ENCODE measurements around the gene CIAO3. TPM values are rescaled to one million over a fixed set of nuclear protein-coding genes. Genes with fewer than 3 reads are reported as not detected.

The CIAO3 gene
- total and polyA plus RNA-seq, 10 of the 15 experiments (the other 5 are each of a cell fraction or from before 2014, with no cell fraction given), result 1.4 to 37.5 (median 30.8) TPM

DNA sequence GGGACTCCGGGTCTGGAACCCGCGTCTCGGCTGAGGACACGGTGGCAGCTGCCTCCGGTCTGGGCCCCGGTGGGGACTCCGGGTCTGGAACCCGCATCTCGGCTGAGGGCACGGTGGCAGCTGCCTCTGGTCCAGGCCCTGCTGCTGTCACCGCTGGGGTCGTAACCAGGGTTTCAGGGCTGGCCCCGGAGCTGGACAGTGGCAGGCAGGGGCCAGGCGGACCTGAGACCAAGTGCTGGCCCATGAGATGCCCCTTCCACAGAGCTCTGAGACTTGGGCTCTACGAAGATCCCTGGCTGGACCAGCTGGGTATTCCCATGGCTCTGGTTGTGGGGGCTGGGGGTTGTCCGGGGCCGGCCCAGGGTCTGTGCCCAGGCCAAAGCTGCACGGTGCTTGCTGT, 43.6 kb upstream of the CIAO3 start:
- peaks cover 21% of the 10 kb centered on the region for H3K79me2 ChIP-seq (ENCODE audit: control insufficient read depth, insufficient read depth, low read length)
- intact Hi-C loops (cut with micrococcal nuclease; ENCODE audit: unreplicated experiment) (no loop called here), in situ Hi-C loops (cut with MboI) (no loop called here)
- H2AFZ ChIP-seq (ENCODE audit: control insufficient read depth, low read depth, low read length), result no peak overlapping the region
- no peak for TF ChIP-seq EGR1 (IDR thresholded peaks at IDR 0.05; ENCODE audit: borderline replicate concordance in 1 of 2, low read depth in 2 of 2, low read length in 2 of 2)
- TF ChIP-seq RBBP5 (conservative IDR thresholded peaks at IDR 0.05), result no peak
- TF ChIP-seq, protein P1, sequence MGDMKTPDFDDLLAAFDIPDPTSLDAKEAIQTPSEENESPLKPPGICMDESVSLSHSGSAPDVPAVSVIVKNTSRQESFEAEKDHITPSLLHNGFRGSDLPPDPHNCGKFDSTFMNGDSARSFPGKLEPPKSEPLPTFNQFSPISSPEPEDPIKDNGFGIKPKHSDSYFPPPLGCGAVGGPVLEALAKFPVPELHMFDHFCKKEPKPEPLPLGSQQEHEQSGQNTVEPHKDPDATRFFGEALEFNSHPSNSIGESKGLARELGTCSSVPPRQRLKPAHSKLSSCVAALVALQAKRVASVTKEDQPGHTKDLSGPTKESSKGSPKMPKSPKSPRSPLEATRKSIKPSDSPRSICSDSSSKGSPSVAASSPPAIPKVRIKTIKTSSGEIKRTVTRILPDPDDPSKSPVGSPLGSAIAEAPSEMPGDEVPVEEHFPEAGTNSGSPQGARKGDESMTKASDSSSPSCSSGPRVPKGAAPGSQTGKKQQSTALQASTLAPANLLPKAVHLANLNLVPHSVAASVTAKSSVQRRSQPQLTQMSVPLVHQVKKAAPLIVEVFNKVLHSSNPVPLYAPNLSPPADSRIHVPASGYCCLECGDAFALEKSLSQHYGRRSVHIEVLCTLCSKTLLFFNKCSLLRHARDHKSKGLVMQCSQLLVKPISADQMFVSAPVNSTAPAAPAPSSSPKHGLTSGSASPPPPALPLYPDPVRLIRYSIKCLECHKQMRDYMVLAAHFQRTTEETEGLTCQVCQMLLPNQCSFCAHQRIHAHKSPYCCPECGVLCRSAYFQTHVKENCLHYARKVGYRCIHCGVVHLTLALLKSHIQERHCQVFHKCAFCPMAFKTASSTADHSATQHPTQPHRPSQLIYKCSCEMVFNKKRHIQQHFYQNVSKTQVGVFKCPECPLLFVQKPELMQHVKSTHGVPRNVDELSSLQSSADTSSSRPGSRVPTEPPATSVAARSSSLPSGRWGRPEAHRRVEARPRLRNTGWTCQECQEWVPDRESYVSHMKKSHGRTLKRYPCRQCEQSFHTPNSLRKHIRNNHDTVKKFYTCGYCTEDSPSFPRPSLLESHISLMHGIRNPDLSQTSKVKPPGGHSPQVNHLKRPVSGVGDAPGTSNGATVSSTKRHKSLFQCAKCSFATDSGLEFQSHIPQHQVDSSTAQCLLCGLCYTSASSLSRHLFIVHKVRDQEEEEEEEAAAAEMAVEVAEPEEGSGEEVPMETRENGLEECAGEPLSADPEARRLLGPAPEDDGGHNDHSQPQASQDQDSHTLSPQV (IDR thresholded peaks at IDR 0.05), result no peak
- no peak for TF ChIP-seq TARDBP (IDR thresholded peaks at IDR 0.05; ENCODE audit: borderline replicate concordance)
- TF ChIP-seq MTA3 (IDR thresholded peaks at IDR 0.05; ENCODE audit: borderline replicate concordance, low read length), result no peak
- TF ChIP-seq ZSCAN29 (IDR thresholded peaks at IDR 0.05), result no peak
- TF ChIP-seq ZNF384 (IDR thresholded peaks at IDR 0.05; ENCODE audit: borderline replicate concordance, low read depth, low read length), result no peak
- no peak for TF ChIP-seq TCF3 (IDR thresholded peaks at IDR 0.05; ENCODE audit: borderline replicate concordance, insufficient read depth, low read depth, low read length)
- TF ChIP-seq USF2 (IDR thresholded peaks at IDR 0.05; ENCODE audit: borderline replicate concordance, low read depth, low read length), result no peak
- no peak for TF ChIP-seq FOXK2 (IDR thresholded peaks at IDR 0.05)
- no peak for TF ChIP-seq KLF5 (IDR thresholded peaks at IDR 0.05; ENCODE audit: partially characterized antibody)
- TF ChIP-seq, protein P2, sequence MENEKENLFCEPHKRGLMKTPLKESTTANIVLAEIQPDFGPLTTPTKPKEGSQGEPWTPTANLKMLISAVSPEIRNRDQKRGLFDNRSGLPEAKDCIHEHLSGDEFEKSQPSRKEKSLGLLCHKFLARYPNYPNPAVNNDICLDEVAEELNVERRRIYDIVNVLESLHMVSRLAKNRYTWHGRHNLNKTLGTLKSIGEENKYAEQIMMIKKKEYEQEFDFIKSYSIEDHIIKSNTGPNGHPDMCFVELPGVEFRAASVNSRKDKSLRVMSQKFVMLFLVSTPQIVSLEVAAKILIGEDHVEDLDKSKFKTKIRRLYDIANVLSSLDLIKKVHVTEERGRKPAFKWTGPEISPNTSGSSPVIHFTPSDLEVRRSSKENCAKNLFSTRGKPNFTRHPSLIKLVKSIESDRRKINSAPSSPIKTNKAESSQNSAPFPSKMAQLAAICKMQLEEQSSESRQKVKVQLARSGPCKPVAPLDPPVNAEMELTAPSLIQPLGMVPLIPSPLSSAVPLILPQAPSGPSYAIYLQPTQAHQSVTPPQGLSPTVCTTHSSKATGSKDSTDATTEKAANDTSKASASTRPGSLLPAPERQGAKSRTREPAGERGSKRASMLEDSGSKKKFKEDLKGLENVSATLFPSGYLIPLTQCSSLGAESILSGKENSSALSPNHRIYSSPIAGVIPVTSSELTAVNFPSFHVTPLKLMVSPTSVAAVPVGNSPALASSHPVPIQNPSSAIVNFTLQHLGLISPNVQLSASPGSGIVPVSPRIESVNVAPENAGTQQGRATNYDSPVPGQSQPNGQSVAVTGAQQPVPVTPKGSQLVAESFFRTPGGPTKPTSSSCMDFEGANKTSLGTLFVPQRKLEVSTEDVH (IDR thresholded peaks at IDR 0.05; ENCODE audit: low read depth, partially characterized antibody), result no peak
- TF ChIP-seq DPF2 (IDR thresholded peaks at IDR 0.05), result no peak
- no peak for TF ChIP-seq IKZF1 (conservative IDR thresholded peaks at IDR 0.05)
- TF ChIP-seq, protein P3, sequence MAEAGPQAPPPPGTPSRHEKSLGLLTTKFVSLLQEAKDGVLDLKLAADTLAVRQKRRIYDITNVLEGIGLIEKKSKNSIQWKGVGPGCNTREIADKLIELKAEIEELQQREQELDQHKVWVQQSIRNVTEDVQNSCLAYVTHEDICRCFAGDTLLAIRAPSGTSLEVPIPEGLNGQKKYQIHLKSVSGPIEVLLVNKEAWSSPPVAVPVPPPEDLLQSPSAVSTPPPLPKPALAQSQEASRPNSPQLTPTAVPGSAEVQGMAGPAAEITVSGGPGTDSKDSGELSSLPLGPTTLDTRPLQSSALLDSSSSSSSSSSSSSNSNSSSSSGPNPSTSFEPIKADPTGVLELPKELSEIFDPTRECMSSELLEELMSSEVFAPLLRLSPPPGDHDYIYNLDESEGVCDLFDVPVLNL (IDR thresholded peaks at IDR 0.05; ENCODE audit: low read depth, low read length), result no peak
- no peak for TF ChIP-seq MTA2 (IDR thresholded peaks at IDR 0.05; ENCODE audit: low read depth)
- TF ChIP-seq FOS (IDR thresholded peaks at IDR 0.05; ENCODE audit: borderline replicate concordance, extremely low read depth, insufficient read length), result no peak
- ChIA-PET CTCF (interaction anchor here (0.7 to 5.2 kb wide), 8 partner anchors 8 to 74 kb away, joined by 3 to 32 read pairs (median 5); partner anchors contain the start of genes ANTKMT and METRN), SMC1A (ENCODE audit: uncharacterized antibody, unreplicated experiment) (interaction anchor here (0.6 to 2.5 kb wide), 2 partner anchors 72 to 80 kb away, joined by 3 to 12 read pairs; no protein-coding TSS in a partner anchor), POLR2A (no interaction called here), RAD21 (ENCODE audit: unreplicated experiment) (interaction anchor here (0.8 to 1.2 kb wide), 2 partner anchors 63 to 69 kb away, joined by 3 to 5 read pairs; partner anchors contain the start of gene METRN)
- no peak overlapping the region for H3K27ac ChIP-seq (ENCODE audit: control insufficient read depth, insufficient read depth)
- no peaks in the 10 kb centered on the region for H3K9me3 ChIP-seq (replicated peaks; ENCODE audit: control insufficient read depth, insufficient read depth, low read length)
- peaks cover 7% of the 10 kb centered on the region for H3K4me1 ChIP-seq (ENCODE audit: control insufficient read depth, insufficient read depth, low read length)
- no peak overlapping the region for H3K4me2 ChIP-seq (ENCODE audit: control insufficient read depth, insufficient read depth)
- no peak for FAIRE-seq
- peaks cover 0 to 5% of the 10 kb centered on the region in 2 experiments; a peak in 2 of 4 replicates for H3K36me3 ChIP-seq (ENCODE audit: control insufficient read depth in 2 of 2, insufficient read depth in 2 of 2, low read length in 1 of 2)
- H3K4me3 ChIP-seq, result no peak overlapping the region
- BruUV-seq (replicated peaks), result no TSS peak
- ATAC-seq, result no peak
- no peaks in the 10 kb centered on the region for H3K27me3 ChIP-seq (replicated peaks in 1 of 2; ENCODE audit: control insufficient read depth in 2 of 2, insufficient read depth in 2 of 2, low read length in 1 of 2)
- WGBS (ENCODE audit: insufficient coverage, insufficient replicate concordance, low lambda C conversion rate, missing lambda C conversion rate), result 97% methylated on average over 19 of the region's 19 CpGs
- no peaks in the 10 kb centered on the region for H4K20me1 ChIP-seq (ENCODE audit: control insufficient read depth, insufficient read depth)
- H3K9ac ChIP-seq (ENCODE audit: control insufficient read depth, insufficient read depth, low read length), result no peak overlapping the region
- DNase-seq (ENCODE audit: low read depth, low spot score), result no peak

All from GM12878 (cell line).